Sigmoid colon (tissue), 4 donors: ENCODE results near the gene HEXD.

Experiments
- EP300 ChIP-seq, 4 donors: sonication (generic); formaldehyde crosslinking; IDR thresholded peaks; one replicate each; pipeline ENCODE4 v1.6.1; 2017; ENCODE audit warnings: antibody characterized with exemption in 4 of 4
- POLR2A ChIP-seq, 2 donors: fragments of 450-650 bp; IDR thresholded peaks; one replicate each; pipeline ENCODE4 v1.6.1; 2016; ENCODE audit warnings: antibody characterized with exemption in 2 of 2, mild to moderate bottlenecking in 2 of 2, moderate library complexity in 2 of 2
- POLR2AphosphoS5 ChIP-seq, 4 donors: sonication (generic); formaldehyde crosslinking; IDR thresholded peaks; one replicate each; pipeline ENCODE4 v1.6.1; 2017; ENCODE audit warnings: antibody characterized with exemption in 4 of 4
- TF ChIP-seq, protein P1 (sequence below), 4 experiments: fragments of 450-650 bp in 3 of 4; fragments of 200-600 bp in 1 of 4; IDR thresholded peaks; one replicate each; pipeline ENCODE4 v1.5.1; 2016 to 2019; ENCODE audit warnings: antibody characterized with exemption in 4 of 4, mild to moderate bottlenecking in 3 of 4, moderate library complexity in 2 of 4

DNA sequence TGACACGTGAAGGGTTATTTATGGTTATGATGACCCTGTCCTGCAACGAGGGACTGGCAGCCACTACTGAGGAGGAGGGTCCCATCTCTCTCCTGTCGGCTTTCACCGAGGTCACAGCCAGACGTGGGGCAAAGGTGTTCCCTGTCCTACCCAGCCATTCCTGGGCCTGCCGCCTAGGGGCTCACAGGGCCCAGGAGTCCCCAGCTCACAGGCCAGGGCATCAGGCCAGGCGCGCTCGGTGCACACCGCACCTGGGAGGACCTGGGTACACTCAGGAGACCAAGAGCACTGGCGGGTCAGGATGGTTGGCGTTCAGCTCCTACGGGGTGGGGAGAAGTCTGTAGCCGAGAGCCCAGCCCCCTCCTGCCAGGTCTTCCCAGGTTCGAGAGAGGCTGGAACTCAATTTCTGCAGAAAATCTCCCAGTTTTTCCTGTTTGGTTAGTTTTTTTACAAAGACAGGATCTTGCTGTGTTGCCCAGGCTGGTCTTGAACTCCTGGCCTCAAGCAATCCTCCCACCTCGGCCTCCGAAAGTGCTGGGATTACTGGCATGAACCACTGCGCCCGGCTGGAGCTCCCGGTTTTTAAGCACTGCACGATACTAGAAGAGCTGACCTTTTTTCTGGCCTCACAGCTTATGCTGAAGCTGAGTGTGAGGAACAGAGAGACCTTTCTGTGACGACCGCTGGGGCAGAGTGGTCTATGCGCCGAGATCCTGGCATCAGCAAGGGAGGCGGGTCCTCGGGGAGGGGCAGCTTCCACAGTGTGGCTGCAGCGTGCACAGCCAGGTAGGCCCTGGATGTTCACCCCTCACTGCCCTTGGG is 24.7 kb downstream of the HEXD start:
- TF ChIP-seq, protein P1, sequence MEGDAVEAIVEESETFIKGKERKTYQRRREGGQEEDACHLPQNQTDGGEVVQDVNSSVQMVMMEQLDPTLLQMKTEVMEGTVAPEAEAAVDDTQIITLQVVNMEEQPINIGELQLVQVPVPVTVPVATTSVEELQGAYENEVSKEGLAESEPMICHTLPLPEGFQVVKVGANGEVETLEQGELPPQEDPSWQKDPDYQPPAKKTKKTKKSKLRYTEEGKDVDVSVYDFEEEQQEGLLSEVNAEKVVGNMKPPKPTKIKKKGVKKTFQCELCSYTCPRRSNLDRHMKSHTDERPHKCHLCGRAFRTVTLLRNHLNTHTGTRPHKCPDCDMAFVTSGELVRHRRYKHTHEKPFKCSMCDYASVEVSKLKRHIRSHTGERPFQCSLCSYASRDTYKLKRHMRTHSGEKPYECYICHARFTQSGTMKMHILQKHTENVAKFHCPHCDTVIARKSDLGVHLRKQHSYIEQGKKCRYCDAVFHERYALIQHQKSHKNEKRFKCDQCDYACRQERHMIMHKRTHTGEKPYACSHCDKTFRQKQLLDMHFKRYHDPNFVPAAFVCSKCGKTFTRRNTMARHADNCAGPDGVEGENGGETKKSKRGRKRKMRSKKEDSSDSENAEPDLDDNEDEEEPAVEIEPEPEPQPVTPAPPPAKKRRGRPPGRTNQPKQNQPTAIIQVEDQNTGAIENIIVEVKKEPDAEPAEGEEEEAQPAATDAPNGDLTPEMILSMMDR (IDR thresholded peaks at IDR 0.05): no peak
- TF ChIP-seq POLR2A (IDR thresholded peaks at IDR 0.05) (no peak), EP300 (IDR thresholded peaks at IDR 0.05) (no peak), POLR2AphosphoS5 (IDR thresholded peaks at IDR 0.05) (no peak)
